ENCODE measurements around the gene AANAT. TPM values are rescaled to one million over a fixed set of nuclear protein-coding genes. Genes with fewer than 3 reads are reported as not detected.

AANAT gene
- total RNA-seq, 1 donor from 2014 or later, result 0.55 TPM

DNA sequence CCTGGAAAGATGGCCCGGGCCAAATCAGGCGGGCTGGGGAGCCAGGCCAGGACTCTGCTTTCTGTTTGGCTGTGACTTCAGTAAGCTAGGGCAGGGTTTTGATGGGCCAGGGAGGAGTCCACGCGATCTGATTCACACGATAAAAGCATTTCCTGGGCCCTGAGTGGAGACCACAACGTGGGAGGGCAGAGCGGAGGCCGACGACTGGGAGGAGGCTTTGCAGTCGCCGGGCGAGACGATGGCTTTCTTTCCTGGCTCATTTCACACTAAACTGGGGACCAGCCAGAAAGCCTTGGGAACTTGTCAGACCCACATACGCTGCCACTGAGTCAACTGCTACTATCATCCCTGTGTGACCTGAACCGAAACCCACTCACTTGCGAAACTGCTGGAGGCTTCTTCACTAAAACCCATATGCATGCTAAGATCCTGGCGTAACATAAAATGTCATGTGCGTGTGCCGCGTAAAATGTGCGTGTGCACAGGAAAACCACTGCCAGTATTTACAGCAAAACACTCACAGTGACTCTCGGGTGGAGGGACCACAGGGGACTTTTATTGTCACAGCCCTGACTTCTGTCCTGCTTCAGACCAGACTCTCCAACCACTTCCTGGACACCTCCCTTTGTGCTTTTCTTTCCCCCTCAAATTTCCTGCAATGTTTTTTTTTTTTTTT is 48.0 kb downstream of the AANAT start:
- ChIA-PET POLR2A (interaction anchor here (0.7 to 1.6 kb wide), 15 partner anchors 8 to 1397 kb away, joined by 3 to 14 read pairs (median 5); no protein-coding TSS in a partner anchor), CTCF (interaction anchor here (1.3 kb wide), 1 partner anchor 49 kb away, joined by 4 read pairs; no protein-coding TSS in a partner anchor)
- TF ChIP-seq, protein P1, sequence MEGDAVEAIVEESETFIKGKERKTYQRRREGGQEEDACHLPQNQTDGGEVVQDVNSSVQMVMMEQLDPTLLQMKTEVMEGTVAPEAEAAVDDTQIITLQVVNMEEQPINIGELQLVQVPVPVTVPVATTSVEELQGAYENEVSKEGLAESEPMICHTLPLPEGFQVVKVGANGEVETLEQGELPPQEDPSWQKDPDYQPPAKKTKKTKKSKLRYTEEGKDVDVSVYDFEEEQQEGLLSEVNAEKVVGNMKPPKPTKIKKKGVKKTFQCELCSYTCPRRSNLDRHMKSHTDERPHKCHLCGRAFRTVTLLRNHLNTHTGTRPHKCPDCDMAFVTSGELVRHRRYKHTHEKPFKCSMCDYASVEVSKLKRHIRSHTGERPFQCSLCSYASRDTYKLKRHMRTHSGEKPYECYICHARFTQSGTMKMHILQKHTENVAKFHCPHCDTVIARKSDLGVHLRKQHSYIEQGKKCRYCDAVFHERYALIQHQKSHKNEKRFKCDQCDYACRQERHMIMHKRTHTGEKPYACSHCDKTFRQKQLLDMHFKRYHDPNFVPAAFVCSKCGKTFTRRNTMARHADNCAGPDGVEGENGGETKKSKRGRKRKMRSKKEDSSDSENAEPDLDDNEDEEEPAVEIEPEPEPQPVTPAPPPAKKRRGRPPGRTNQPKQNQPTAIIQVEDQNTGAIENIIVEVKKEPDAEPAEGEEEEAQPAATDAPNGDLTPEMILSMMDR (IDR thresholded peaks at IDR 0.05), result no peak
- Mint-ChIP-seq H3K9me3 (no peaks in the 10 kb centered on the region), H3K27ac (peak overlapping the region; percentile 93), H3K4me3 (peak overlapping the region; percentile 71), H3K36me3 (ENCODE audit: low read depth) (no peaks in the 10 kb centered on the region), H3K4me1 (peaks cover 23% of the 10 kb centered on the region), H3K27me3 (peaks cover under 1% of the 10 kb centered on the region)
- peak; percentile 84 for ATAC-seq (ENCODE audit: low read depth)
- intact Hi-C loops (cut with micrococcal nuclease), result loop anchor here (1.0 to 10.0 kb wide), 2 partner anchors 13 to 411 kb away; partner anchors contain the start of gene EXOC7
- DNase-seq, result peak; percentile 54

DNA sequence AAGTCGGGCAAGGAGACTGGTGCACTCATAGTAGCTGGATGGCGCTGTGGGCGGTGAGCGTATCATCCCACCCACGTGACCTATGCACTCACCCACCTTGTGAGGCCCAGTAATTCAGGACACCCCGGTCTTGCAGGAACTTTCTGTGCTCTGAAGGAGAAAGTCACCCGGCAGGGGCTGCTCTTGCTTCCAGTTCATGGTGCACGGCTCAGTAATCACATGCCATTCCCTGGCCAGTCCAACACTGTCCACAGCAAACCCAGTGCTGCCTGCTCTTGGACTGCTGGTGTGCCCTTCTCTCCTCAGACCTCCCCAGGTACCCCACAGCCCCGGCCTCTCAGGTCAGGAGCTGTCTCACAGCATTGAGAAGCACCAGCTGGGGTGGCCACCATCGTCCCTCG is 50.2 kb downstream of the AANAT start:
- Mint-ChIP-seq H3K27me3 (peaks cover 1% of the 10 kb centered on the region), H3K4me1 (peaks cover 23% of the 10 kb centered on the region), H3K4me3 (no peak overlapping the region), H3K36me3 (ENCODE audit: low read depth) (no peaks in the 10 kb centered on the region), H3K27ac (no peak overlapping the region), H3K9me3 (no peaks in the 10 kb centered on the region)
- ATAC-seq (ENCODE audit: low read depth), result no peak
- intact Hi-C loops (cut with micrococcal nuclease), result loop anchor here (10.0 kb wide), 1 partner anchor 413 kb away; the partner anchor contains the start of gene EXOC7
- TF ChIP-seq, protein P1 (IDR thresholded peaks at IDR 0.05), result no peak
- CTCF ChIA-PET, result interaction anchor here (1.0 to 1.5 kb wide), 3 partner anchors 10 to 106 kb away, joined by 3 to 7 read pairs (median 6); no protein-coding TSS in a partner anchor
- POLR2A ChIA-PET, result interaction anchor here (0.6 to 0.7 kb wide), 2 partner anchors 28 to 1865 kb away, joined by 6 to 15 read pairs; no protein-coding TSS in a partner anchor
- DNase-seq, result no peak

DNA sequence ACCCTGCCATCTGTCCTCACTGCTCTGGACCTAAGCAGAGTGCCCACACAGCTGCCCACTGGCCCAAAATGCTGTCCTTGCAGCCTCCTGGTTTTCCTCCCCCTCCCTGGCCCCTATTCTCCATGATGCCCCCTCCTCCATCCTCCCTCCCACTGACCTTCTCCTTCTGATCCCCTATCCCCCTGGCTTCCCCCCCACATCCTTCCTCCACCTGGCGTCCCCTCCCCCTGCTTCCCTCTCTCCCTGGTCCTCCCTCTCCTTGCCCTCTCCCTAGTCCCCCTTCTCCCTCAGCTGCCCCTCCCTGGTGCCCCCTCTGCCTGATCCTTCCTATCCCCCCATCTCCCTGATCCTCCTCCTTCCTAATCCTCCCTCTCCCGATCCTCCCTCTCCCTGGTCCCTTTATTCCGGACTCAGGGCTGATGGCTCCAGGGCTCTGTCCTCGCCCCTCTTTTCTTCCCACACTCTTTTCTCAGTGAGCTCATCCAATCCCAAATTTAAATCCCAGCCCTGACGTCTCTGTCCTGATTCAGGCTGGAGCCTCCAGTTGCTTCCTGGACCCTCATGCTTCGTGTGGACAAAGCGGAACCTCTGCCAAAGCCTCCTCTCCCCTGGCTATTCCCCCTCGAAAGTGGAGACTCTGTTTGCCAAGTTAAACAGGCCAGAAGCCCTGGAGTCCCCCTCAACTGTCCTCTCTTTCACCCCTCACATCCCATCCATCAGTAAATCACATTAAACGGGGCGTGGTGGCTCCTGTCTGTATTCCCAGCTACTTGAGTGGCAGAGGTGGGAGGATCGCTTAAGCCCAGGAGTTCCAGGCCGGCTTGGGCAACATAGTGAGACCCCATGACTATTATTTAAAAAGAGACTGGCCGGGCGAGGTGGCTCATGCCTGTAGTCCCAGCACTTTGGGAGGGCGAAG is 51.9 kb downstream of the AANAT start:
- CTCF ChIA-PET, result interaction anchor here (1.4 kb wide), 1 partner anchor 105 kb away, joined by 7 read pairs; no protein-coding TSS in a partner anchor
- intact Hi-C loops (cut with micrococcal nuclease), result loop anchor here (10.0 kb wide), 1 partner anchor 415 kb away; the partner anchor contains the start of gene EXOC7
- H3K4me1 Mint-ChIP-seq, result peaks cover 31% of the 10 kb centered on the region
- no peak for DNase-seq
- no peaks in the 10 kb centered on the region for H3K36me3 Mint-ChIP-seq (ENCODE audit: low read depth)
- POLR2A ChIA-PET, result interaction anchor here (0.6 to 1.0 kb wide), 2 partner anchors 9 to 32 kb away, joined by 4 to 5 read pairs; no protein-coding TSS in a partner anchor
- TF ChIP-seq, protein P1 (IDR thresholded peaks at IDR 0.05), result no peak
- no peak for ATAC-seq (ENCODE audit: low read depth)
- H3K4me3 Mint-ChIP-seq, result no peak overlapping the region
- no peaks in the 10 kb centered on the region for H3K9me3 Mint-ChIP-seq
- no peak overlapping the region for H3K27ac Mint-ChIP-seq
- H3K27me3 Mint-ChIP-seq, result peaks cover 3% of the 10 kb centered on the region

Other genes starting within 250 kb of the AANAT start
- gene RNF157, start 227.1 kb upstream of the AANAT start, total RNA-seq, result 3.1 and 3.5 TPM in 2 replicates
- 144 and 152 TPM in 2 replicates for gene UBALD2, start 202.3 kb upstream of the AANAT start, total RNA-seq
- 2.0 and 2.2 TPM in 2 replicates for gene QRICH2, start 159.3 kb upstream of the AANAT start, total RNA-seq
- 26.7 and 27.1 TPM in 2 replicates for gene PRPSAP1, start 113.7 kb upstream of the AANAT start, total RNA-seq
- 1.1 and 1.3 TPM in 2 replicates for gene SPHK1, start 83.0 kb upstream of the AANAT start, total RNA-seq
- 39.0 and 40.3 TPM in 2 replicates for gene UBE2O, start 14.5 kb upstream of the AANAT start, total RNA-seq
- gene RHBDF2, start 33.8 kb downstream of the AANAT start, total RNA-seq, result 150 and 189 TPM in 2 replicates
- gene CYGB, start 70.1 kb downstream of the AANAT start, total RNA-seq, result 0.44 and 0.49 TPM in 2 replicates
- 5.3 and 5.5 TPM in 2 replicates for gene PRCD, start 72.4 kb downstream of the AANAT start, total RNA-seq
- not detected in 2 replicates for gene ST6GALNAC2, start 118.3 kb downstream of the AANAT start, total RNA-seq
- gene ST6GALNAC1, start 176.2 kb downstream of the AANAT start, total RNA-seq, result not detected in 2 replicates
- gene MXRA7, start 243.4 kb downstream of the AANAT start, total RNA-seq, result 13.5 and 13.8 TPM in 2 replicates